K562 (cell line): ENCODE measurements around the gene CNDP2. TPM values are rescaled to one million over a fixed set of nuclear protein-coding genes. Genes with fewer than 3 reads are reported as not detected.

Experiments used
- ATAC-seq: fragments of 200-7000 bp; cut with Tn5 transposase; 3 replicates; pipeline ENCODE4 v1.9.1; 2020; ENCODE audit warnings: moderate library complexity
- BruUV-seq: library from RNA; stranded (reverse); fragments of 400-500 nt; replicated peaks from 2 replicates; lab custom pipeline; 2021; lab: Mats Ljungman, UMichigan
- CTCF ChIA-PET: fragments of 300-600 bp; formaldehyde crosslinking; extraction: SDS; loops from one replicate; lab custom pipeline; 2021; ENCODE audit warnings: low intra/inter-chr PET ratio; lab: Yijun Ruan, JAX
- POLR2A ChIA-PET: fragments of 300-600, 350-650 bp; sonication (Branson Sonifier 250); formaldehyde crosslinking; extraction: SDS; loops from one replicate; lab custom pipeline; 2021; ENCODE audit warnings: antibody characterized with exemption, inconsistent platforms; lab: Yijun Ruan, JAX
- DNase-seq, 4 experiments: peaks; one replicate each; pipeline versions ENCODE4 v3.0.0 to v3.0.0-alpha.2; 2011 to 2018; ENCODE audit warnings: low spot score in 3 of 4, mixed read lengths in 3 of 4; ENCODE audit errors: extremely low read depth in 1 of 4
- FAIRE-seq: peaks from 2 replicates; lab custom pipeline; 2011; peaks lifted over from hg19 to GRCh38; lab: Jason Lieb, UNC
- H2AFZ ChIP-seq: 2 replicates; pipeline ENCODE4 v1.6.0; 2011; ENCODE audit warnings: low read depth, low read length, control low read depth, inconsistent platforms
- H3K27ac ChIP-seq: fragments of 200-600 bp; 3 replicates; pipeline ENCODE4 v1.8.0; 2011; ENCODE audit warnings: low read depth, mild to moderate bottlenecking, control low read depth, inconsistent platforms, low read length, moderate library complexity, mixed read lengths; ENCODE audit errors: extremely low read depth
- H3K27me3 ChIP-seq, 2 experiments: fragments of 300-600 bp in 1 of 2; 2 replicates in 1 of 2; 3 replicates in 1 of 2; pipeline versions ENCODE4 v1.6.0 to v1.8.0; 2011; ENCODE audit warnings: inconsistent platforms in 2 of 2, low read length in 2 of 2, mild to moderate bottlenecking in 1 of 2, mixed read lengths in 1 of 2, moderate library complexity in 1 of 2; ENCODE audit not compliant: control insufficient read depth in 2 of 2, insufficient read depth in 2 of 2
- H3K36me3 ChIP-seq: fragments of 300-600 bp; 3 replicates; pipeline ENCODE4 v1.8.0; 2011; ENCODE audit warnings: mild to moderate bottlenecking, low read length, inconsistent platforms; ENCODE audit not compliant: control insufficient read depth, insufficient read depth
- H3K4me1 ChIP-seq, 2 experiments: fragments of 200-600 bp in 1 of 2; replicated peaks in 1 of 2; 2 replicates in 1 of 2; 3 replicates in 1 of 2; pipeline versions ENCODE4 v1.5.1 to v1.8.0; 2011; ENCODE audit warnings: inconsistent platforms in 2 of 2, low read length in 2 of 2, mild to moderate bottlenecking in 1 of 2, mixed read lengths in 1 of 2, moderate library complexity in 1 of 2; ENCODE audit not compliant: control insufficient read depth in 2 of 2, insufficient read depth in 2 of 2
- H3K4me2 ChIP-seq: 2 replicates; pipeline ENCODE4 v1.6.1; 2011; ENCODE audit warnings: low read length, control low read depth, inconsistent platforms, mixed read lengths; ENCODE audit not compliant: insufficient read depth
- H3K4me3 ChIP-seq: fragments of 200-600 bp; sonication (generic), shearing (Covaris generic); 2 replicates; pipeline ENCODE4 v1.5.1; 2016; ENCODE audit warnings: control low read depth, inconsistent platforms
- H3K79me2 ChIP-seq: fragments of 200-600 bp; 3 replicates; pipeline ENCODE4 v1.8.0; 2011; ENCODE audit warnings: low read length, inconsistent platforms; ENCODE audit not compliant: control insufficient read depth, insufficient read depth
- H3K9ac ChIP-seq, 2 experiments: 2 replicates each; pipeline versions ENCODE4 v1.6.0 to v1.6.1; 2011; ENCODE audit warnings: low read depth in 2 of 2, low read length in 2 of 2, control low read depth in 1 of 2, inconsistent platforms in 1 of 2, mild to moderate bottlenecking in 1 of 2, mixed read lengths in 1 of 2; ENCODE audit not compliant: insufficient read depth in 1 of 2
- H3K9me1 ChIP-seq: one replicate; pipeline ENCODE4 v1.6.0; 2011; ENCODE audit warnings: inconsistent platforms, mild to moderate bottlenecking, low read length, moderate library complexity; ENCODE audit not compliant: control insufficient read depth, insufficient read depth
- H3K9me3 ChIP-seq: replicated peaks from 2 replicates; pipeline ENCODE4 v1.5.1; 2011; ENCODE audit warnings: low read depth, low read length, inconsistent platforms; ENCODE audit not compliant: control insufficient read depth, insufficient read depth
- H4K20me1 ChIP-seq: replicated peaks from 2 replicates; pipeline ENCODE4 v1.6.1; 2011; ENCODE audit warnings: low read length, inconsistent platforms, mixed read lengths; ENCODE audit not compliant: control insufficient read depth, insufficient read depth
- RERE ChIP-seq: sonication (generic); formaldehyde crosslinking; IDR thresholded peaks from 2 replicates; pipeline ENCODE4 v1.8.0; 2023; ENCODE audit warnings: missing genetic modification reagents, mild to moderate bottlenecking, borderline replicate concordance
- VEZF1 ChIP-seq: fragments of 200-800 bp; sonication (Bioruptor generic); IDR thresholded peaks from 2 replicates; pipeline ENCODE4 v1.6.1; 2017; ENCODE audit warnings: missing genetic modification characterization, missing compliant biosample characterization
- WGBS: fragments of 100-300 bp; shearing (Covaris generic); methylation state at CpG from one replicate; pipeline ENCODE4 v1.1.6; 2016; ENCODE audit warnings: low coverage, mixed read lengths; ENCODE audit not compliant: insufficient coverage; ENCODE audit errors: missing lambda C conversion rate; 5-methylcytosine and 5-hydroxymethylcytosine counted together
- in situ Hi-C: fragments of 300-500 bp; cut with MboI; formaldehyde crosslinking; loops from 4 replicates; pipeline ENCODE4 v1.15.0; 2018; ENCODE audit warnings: inconsistent platforms, mixed read lengths
- intact Hi-C: fragments of 100-400 bp; cut with micrococcal nuclease; formaldehyde crosslinking; loops from 2 replicates; pipeline ENCODE4 v1.14.2; 2022
- polyA plus RNA-seq, 8 experiments: library from polyadenylated mRNA; depleted of rRNA in 4 of 8; stranded (reverse) in 5 of 8; unstranded in 3 of 8; fragments of >200 nt; fragmentation: Nextera tagmentation in 2 of 8; fragmentation: Illumina TruSeq in 1 of 8; extraction: Ambion mirVana in 2 of 8; extraction: Trizol in 1 of 8; gene quantifications; 2 replicates each; pipeline versions ENCODE4 v1.2.1 to v1.2.3, GENCODE V29; 2011 to 2014; ENCODE audit warnings: inconsistent platforms in 1 of 8, missing spikeins in 1 of 8
- total RNA-seq, 7 experiments: library from RNA; depleted of rRNA in 6 of 7; stranded (reverse); fragments of >200 nt in 6 of 7; fragmentation: Illumina TruSeq in 2 of 7; extraction: Trizol in 2 of 7; gene quantifications; 2 replicates each; pipeline versions ENCODE4 v1.2.1 to v1.2.3, GENCODE V29; 2011 to 2021; ENCODE audit warnings: low replicate concordance in 1 of 7
- TF ChIP-seq, protein P1 (sequence below), 2 experiments: fragments of 450-650 bp in 1 of 2; IDR thresholded peaks; 2 replicates each; pipeline ENCODE4 v1.6.1; 2011 to 2017; ENCODE audit warnings: low read depth in 2 of 2, antibody characterized with exemption in 1 of 2, borderline replicate concordance in 1 of 2, low read length in 1 of 2, mild to moderate bottlenecking in 1 of 2, mixed read lengths in 1 of 2; ENCODE audit not compliant: control insufficient read depth in 1 of 2

The CNDP2 gene
- total and polyA plus RNA-seq, 9 of the 15 experiments (the other 6 are each of a cell fraction or from before 2014, with no cell fraction given): 34.1 to 128 (median 53.8) TPM

DNA sequence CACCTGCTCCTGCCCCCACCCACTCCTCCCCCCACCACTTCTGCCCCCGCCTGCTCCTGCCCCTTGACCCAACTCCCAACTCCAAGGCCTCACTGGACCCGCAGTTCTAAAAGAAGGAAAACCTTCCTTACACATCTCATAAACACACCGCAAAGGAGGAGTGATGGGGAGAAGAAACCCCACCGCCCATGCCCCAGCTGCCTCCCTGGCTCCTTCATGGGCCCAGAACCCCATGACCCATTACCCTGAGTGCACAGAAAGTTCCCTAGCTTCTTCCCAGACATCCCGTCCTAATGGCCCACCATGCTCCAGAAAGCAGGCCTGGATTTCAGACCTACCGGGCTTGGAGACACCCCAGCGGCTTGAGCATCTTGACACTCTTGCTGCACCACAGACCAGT is 17.8 kb upstream of the CNDP2 start:
- H3K9ac ChIP-seq: no peak overlapping the region
- no peak overlapping the region for H3K4me3 ChIP-seq
- H3K4me2 ChIP-seq: no peak overlapping the region
- H3K9me1 ChIP-seq: no peaks in the 10 kb centered on the region
- no TSS peak for BruUV-seq
- no peak overlapping the region for H2AFZ ChIP-seq
- H3K4me1 ChIP-seq: peaks cover 8 to 17% of the 10 kb centered on the region in 2 experiments; a peak in 4 of 5 replicates
- no peak for DNase-seq
- no peak for ATAC-seq
- intact Hi-C loops (loop anchor here (5.0 kb wide), 1 partner anchor 126 kb away; no protein-coding TSS in a partner anchor), in situ Hi-C loops (no loop called here)
- no peak for TF ChIP-seq RERE (CRISPR knock-in tag)
- TF ChIP-seq, protein P1, sequence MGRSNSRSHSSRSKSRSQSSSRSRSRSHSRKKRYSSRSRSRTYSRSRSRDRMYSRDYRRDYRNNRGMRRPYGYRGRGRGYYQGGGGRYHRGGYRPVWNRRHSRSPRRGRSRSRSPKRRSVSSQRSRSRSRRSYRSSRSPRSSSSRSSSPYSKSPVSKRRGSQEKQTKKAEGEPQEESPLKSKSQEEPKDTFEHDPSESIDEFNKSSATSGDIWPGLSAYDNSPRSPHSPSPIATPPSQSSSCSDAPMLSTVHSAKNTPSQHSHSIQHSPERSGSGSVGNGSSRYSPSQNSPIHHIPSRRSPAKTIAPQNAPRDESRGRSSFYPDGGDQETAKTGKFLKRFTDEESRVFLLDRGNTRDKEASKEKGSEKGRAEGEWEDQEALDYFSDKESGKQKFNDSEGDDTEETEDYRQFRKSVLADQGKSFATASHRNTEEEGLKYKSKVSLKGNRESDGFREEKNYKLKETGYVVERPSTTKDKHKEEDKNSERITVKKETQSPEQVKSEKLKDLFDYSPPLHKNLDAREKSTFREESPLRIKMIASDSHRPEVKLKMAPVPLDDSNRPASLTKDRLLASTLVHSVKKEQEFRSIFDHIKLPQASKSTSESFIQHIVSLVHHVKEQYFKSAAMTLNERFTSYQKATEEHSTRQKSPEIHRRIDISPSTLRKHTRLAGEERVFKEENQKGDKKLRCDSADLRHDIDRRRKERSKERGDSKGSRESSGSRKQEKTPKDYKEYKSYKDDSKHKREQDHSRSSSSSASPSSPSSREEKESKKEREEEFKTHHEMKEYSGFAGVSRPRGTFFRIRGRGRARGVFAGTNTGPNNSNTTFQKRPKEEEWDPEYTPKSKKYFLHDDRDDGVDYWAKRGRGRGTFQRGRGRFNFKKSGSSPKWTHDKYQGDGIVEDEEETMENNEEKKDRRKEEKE (IDR thresholded peaks at IDR 0.05; ENCODE audit: borderline replicate concordance in 1 of 2, control insufficient read depth in 1 of 2, low read depth in 2 of 2, low read length in 1 of 2): no peak
- TF ChIP-seq VEZF1: no peak
- no peaks in the 10 kb centered on the region for H4K20me1 ChIP-seq
- ChIA-PET CTCF (no interaction called here), POLR2A (interaction anchor here (1.0 kb wide), 1 partner anchor 18 kb away, joined by 3 read pairs; the partner anchor contains the start of gene CNDP2)
- no peaks in the 10 kb centered on the region for H3K9me3 ChIP-seq
- no peaks in the 10 kb centered on the region for H3K27me3 ChIP-seq
- H3K36me3 ChIP-seq: no peaks in the 10 kb centered on the region
- H3K27ac ChIP-seq: no peak overlapping the region
- no peaks in the 10 kb centered on the region for H3K79me2 ChIP-seq
- FAIRE-seq: no peak
- 81% methylated on average over 3 of the region's 7 CpGs for WGBS
